CD4-positive, alpha-beta memory T cell (primary cell): ENCODE results near the gene CCDC201. TPM values are rescaled to one million over a fixed set of nuclear protein-coding genes. Genes with fewer than 3 reads are reported as not detected.
"Not testable (repeated sequence)": the region's sequence is repeated elsewhere in the genome, so short reads cannot be mapped to it uniquely, and the experiment has no call there.

Source experiments
- CTCF ChIA-PET: fragments of 350-600 bp; sonication (Branson Sonifier 250); formaldehyde crosslinking; loops from one replicate; lab custom pipeline; 2021; ENCODE audit warnings: inconsistent platforms; ENCODE audit not compliant: partially characterized antibody; lab: Charles Lee
- POLR2A ChIA-PET: fragments of 350-600 bp; sonication (Branson Sonifier 250); formaldehyde crosslinking; loops from one replicate; lab custom pipeline; 2021; ENCODE audit not compliant: partially characterized antibody; lab: Charles Lee
- DNase-seq, 5 donors: peaks; one replicate each; pipeline versions ENCODE4 v3.0.0 to v3.0.0-alpha.2; 2020 to 2022; ENCODE audit warnings: mixed read lengths in 1 of 5
- H3K27ac ChIP-seq: one replicate; pipeline ENCODE4 v1.7.0; 2013; ENCODE audit warnings: low read depth, low read length
- H3K27me3 ChIP-seq: 2 replicates; pipeline ENCODE4 v1.7.0; 2013; ENCODE audit warnings: mild to moderate bottlenecking, low read length, moderate library complexity; ENCODE audit not compliant: insufficient read depth
- H3K36me3 ChIP-seq: 2 replicates; pipeline ENCODE4 v1.7.0; 2013; ENCODE audit warnings: mild to moderate bottlenecking, low read length, moderate library complexity; ENCODE audit not compliant: insufficient read depth
- H3K4me1 ChIP-seq: 2 replicates; pipeline ENCODE4 v1.7.0; 2013; ENCODE audit warnings: mild to moderate bottlenecking, low read length, moderate library complexity; ENCODE audit not compliant: insufficient read depth
- H3K4me3 ChIP-seq, 2 donors: one replicate each; pipeline ENCODE4 v1.7.0; 2013; ENCODE audit warnings: low read length in 2 of 2, mild to moderate bottlenecking in 1 of 2
- H3K9me3 ChIP-seq, 2 donors: one replicate each; pipeline ENCODE4 v1.7.0; 2013; ENCODE audit warnings: low read length in 2 of 2, control low read depth in 1 of 2; ENCODE audit not compliant: control insufficient read depth in 1 of 2
- H3K27ac Mint-ChIP-seq, 7 donors: one replicate each; pipeline ENCODE4 v1.8.0; 2020 to 2021; ENCODE audit warnings: mixed read lengths in 7 of 7, mild to moderate bottlenecking in 6 of 7, inconsistent platforms in 3 of 7, moderate library complexity in 3 of 7
- H3K27me3 Mint-ChIP-seq, 2 donors: one replicate each; pipeline ENCODE4 v1.8.0; 2020 to 2021; ENCODE audit warnings: mixed read lengths in 2 of 2
- H3K36me3 Mint-ChIP-seq, 2 donors: one replicate each; pipeline ENCODE4 v1.8.0; 2020 to 2021; ENCODE audit warnings: mixed read lengths in 2 of 2, inconsistent platforms in 1 of 2, mild to moderate bottlenecking in 1 of 2
- H3K4me1 Mint-ChIP-seq, 4 donors: one replicate each; pipeline ENCODE4 v1.8.0; 2020 to 2021; ENCODE audit warnings: mixed read lengths in 4 of 4, mild to moderate bottlenecking in 1 of 4
- H3K4me3 Mint-ChIP-seq, 8 donors: one replicate each; pipeline ENCODE4 v1.8.0; 2020 to 2021; ENCODE audit warnings: mixed read lengths in 8 of 8, mild to moderate bottlenecking in 7 of 8, moderate library complexity in 6 of 8, inconsistent platforms in 3 of 8
- H3K9me3 Mint-ChIP-seq, 8 donors: one replicate each; pipeline ENCODE4 v1.8.0; 2020 to 2021; ENCODE audit warnings: mixed read lengths in 8 of 8, mild to moderate bottlenecking in 5 of 8, inconsistent platforms in 3 of 8, moderate library complexity in 1 of 8
- intact Hi-C: fragments of 100-400 bp; cut with micrococcal nuclease; formaldehyde crosslinking; loops from one replicate; pipeline ENCODE4 v1.15.1; 2023
- polyA plus RNA-seq, 2 donors: library from polyadenylated mRNA; unstranded; fragments of 300-500 nt; fragmentation: Illumina TruSeq; gene quantifications; one replicate each; pipeline ENCODE4 v1.2.3, GENCODE V29; 2021
- total RNA-seq, 2 experiments: library from RNA; stranded (reverse); gene quantifications; one replicate each; pipeline ENCODE4 v1.2.3, GENCODE V29; 2021

The CCDC201 gene
- total and polyA plus RNA-seq, 4 experiments from 2014 or later, result not detected

GRCh38 chr7:45855680-45856079 lies 17.2 kb downstream of the CCDC201 start:
- peaks cover 11 to 17% of the 10 kb centered on the region in 2 donors for H3K27me3 Mint-ChIP-seq
- H3K36me3 ChIP-seq, DNase-seq, H3K4me3 Mint-ChIP-seq, H3K9me3 Mint-ChIP-seq, H3K27ac Mint-ChIP-seq, POLR2A ChIA-PET, H3K4me1 Mint-ChIP-seq, H3K27ac ChIP-seq, H3K36me3 Mint-ChIP-seq, H3K4me1 ChIP-seq, H3K27me3 ChIP-seq, H3K9me3 ChIP-seq, CTCF ChIA-PET, H3K4me3 ChIP-seq: not testable (repeated sequence)
- intact Hi-C loops, result loop anchor here (2.0 kb wide), 1 partner anchor 595 kb away; no protein-coding TSS in a partner anchor

GRCh38 chr7:45853491-45853890 lies 19.4 kb downstream of the CCDC201 start:
- intact Hi-C loops, H3K36me3 ChIP-seq, H3K4me3 ChIP-seq, DNase-seq, H3K27ac ChIP-seq, POLR2A ChIA-PET, H3K9me3 Mint-ChIP-seq, H3K4me1 ChIP-seq, H3K27me3 ChIP-seq, H3K4me1 Mint-ChIP-seq, H3K9me3 ChIP-seq, H3K36me3 Mint-ChIP-seq: not testable (repeated sequence)
- Mint-ChIP-seq H3K4me3 (peak overlapping the region in 1 of 8 donors; percentile 47), H3K27ac (peak overlapping the region in 1 of 7 donors; percentile 48), H3K27me3 (peaks cover 6 to 12% of the 10 kb centered on the region in 2 donors)
- CTCF ChIA-PET, result interaction anchor here (1.7 kb wide), 1 partner anchor 12 kb away, joined by 5 read pairs; no protein-coding TSS in a partner anchor

- POLR2A ChIA-PET, DNase-seq, CTCF ChIA-PET, H3K4me3 Mint-ChIP-seq, H3K4me1 Mint-ChIP-seq, H3K9me3 ChIP-seq, H3K4me1 ChIP-seq, H3K27me3 ChIP-seq, H3K9me3 Mint-ChIP-seq, H3K4me3 ChIP-seq, H3K27ac ChIP-seq, H3K27ac Mint-ChIP-seq, intact Hi-C loops, H3K36me3 ChIP-seq, H3K36me3 Mint-ChIP-seq: not testable (repeated sequence)
- H3K27me3 Mint-ChIP-seq, result peaks cover 6 to 12% of the 10 kb centered on the region in 2 donors
These were observed 19.9 kb downstream of the CCDC201 start for GRCh38 chr7:45852984-45853383.

- H3K27ac ChIP-seq, H3K27ac Mint-ChIP-seq, H3K9me3 Mint-ChIP-seq, DNase-seq, CTCF ChIA-PET, POLR2A ChIA-PET, H3K4me3 ChIP-seq, H3K27me3 Mint-ChIP-seq, H3K36me3 ChIP-seq, H3K4me1 ChIP-seq, H3K36me3 Mint-ChIP-seq, intact Hi-C loops, H3K4me1 Mint-ChIP-seq, H3K4me3 Mint-ChIP-seq, H3K27me3 ChIP-seq, H3K9me3 ChIP-seq: not testable (repeated sequence)
These were observed 24.1 kb downstream of the CCDC201 start for GRCh38 chr7:45848734-45849133.

GRCh38 chr7:45846536-45846935 lies 26.3 kb downstream of the CCDC201 start:
- H3K27ac ChIP-seq, intact Hi-C loops, CTCF ChIA-PET, H3K36me3 Mint-ChIP-seq, H3K27me3 Mint-ChIP-seq, H3K4me1 Mint-ChIP-seq, H3K9me3 Mint-ChIP-seq, H3K4me3 ChIP-seq, H3K9me3 ChIP-seq, POLR2A ChIA-PET, H3K27me3 ChIP-seq, H3K27ac Mint-ChIP-seq, H3K4me3 Mint-ChIP-seq, H3K4me1 ChIP-seq, DNase-seq, H3K36me3 ChIP-seq: not testable (repeated sequence)

GRCh38 chr7:45841926-45842717 lies 30.8 kb downstream of the CCDC201 start:
- H3K27ac Mint-ChIP-seq, intact Hi-C loops, H3K4me1 ChIP-seq, H3K9me3 Mint-ChIP-seq, DNase-seq, CTCF ChIA-PET, H3K4me1 Mint-ChIP-seq, POLR2A ChIA-PET, H3K27me3 ChIP-seq, H3K36me3 Mint-ChIP-seq, H3K36me3 ChIP-seq, H3K4me3 ChIP-seq, H3K27ac ChIP-seq, H3K9me3 ChIP-seq, H3K4me3 Mint-ChIP-seq, H3K27me3 Mint-ChIP-seq: not testable (repeated sequence)

GRCh38 chr7:45838852-45839251 lies 34.0 kb downstream of the CCDC201 start:
- H3K9me3 ChIP-seq, H3K36me3 Mint-ChIP-seq: not testable (repeated sequence)

More at GRCh38 chr7:45838852-45839251, 34.0 kb downstream of the CCDC201 start:
- H3K27ac Mint-ChIP-seq, H3K4me3 Mint-ChIP-seq, POLR2A ChIA-PET, DNase-seq, H3K4me3 ChIP-seq, H3K27me3 Mint-ChIP-seq, H3K4me1 Mint-ChIP-seq, intact Hi-C loops, H3K4me1 ChIP-seq, CTCF ChIA-PET, H3K9me3 Mint-ChIP-seq, H3K27ac ChIP-seq, H3K36me3 ChIP-seq, H3K27me3 ChIP-seq: not testable (repeated sequence)
